SU-DHL-6 (cell line): ENCODE measurements around the gene LRP1-AS.

Source experiments
- CTCF ChIP-seq: fragments of 200-600 bp; sonication (generic); IDR thresholded peaks from one replicate; pipeline ENCODE4 v1.5.1; 2017; ENCODE audit warnings: antibody characterized with exemption, mild to moderate bottlenecking, low read length, moderate library complexity; ENCODE audit not compliant: insufficient read depth, poor library complexity, severe bottlenecking
- EZH2phosphoT487 ChIP-seq: fragments of 200-600 bp; sonication (generic), shearing (Covaris generic); conservative IDR thresholded peaks from 2 replicates; pipeline ENCODE4 v1.6.1; 2018; ENCODE audit warnings: mild to moderate bottlenecking, antibody characterized with exemption, low read length, moderate library complexity, mixed read lengths

GRCh38 chr12:57170408-57170807 lies 23.0 kb upstream of the LRP1-AS start:
- TF ChIP-seq CTCF (no peak), EZH2phosphoT487 (no peak)
